SU-DHL-6 (cell line): ENCODE data around the gene WDPCP.

ENCODE experiments used
- CTCF ChIP-seq: fragments of 200-600 bp; sonication (generic); IDR thresholded peaks from one replicate; pipeline ENCODE4 v1.5.1; 2017; ENCODE audit warnings: antibody characterized with exemption, mild to moderate bottlenecking, low read length, moderate library complexity; ENCODE audit not compliant: insufficient read depth, poor library complexity, severe bottlenecking
- EZH2phosphoT487 ChIP-seq: fragments of 200-600 bp; sonication (generic), shearing (Covaris generic); conservative IDR thresholded peaks from 2 replicates; pipeline ENCODE4 v1.6.1; 2018; ENCODE audit warnings: mild to moderate bottlenecking, antibody characterized with exemption, low read length, moderate library complexity, mixed read lengths

GRCh38 chr2:63488118-63488713, 100.1 kb downstream of the WDPCP start:
- TF ChIP-seq CTCF: peak; percentile 96
- no peak for TF ChIP-seq EZH2phosphoT487
